ENCODE results near the gene CPNE2. TPM values are rescaled to one million over a fixed set of nuclear protein-coding genes. Genes with fewer than 3 reads are reported as not detected.
"Not testable (repeated sequence)": the region's sequence is repeated elsewhere in the genome, so short reads cannot be mapped to it uniquely, and the experiment has no call there.

CPNE2 gene
- total and polyA plus RNA-seq, 4 donors: 38.1 to 76.3 (median 52.2) TPM

DNA sequence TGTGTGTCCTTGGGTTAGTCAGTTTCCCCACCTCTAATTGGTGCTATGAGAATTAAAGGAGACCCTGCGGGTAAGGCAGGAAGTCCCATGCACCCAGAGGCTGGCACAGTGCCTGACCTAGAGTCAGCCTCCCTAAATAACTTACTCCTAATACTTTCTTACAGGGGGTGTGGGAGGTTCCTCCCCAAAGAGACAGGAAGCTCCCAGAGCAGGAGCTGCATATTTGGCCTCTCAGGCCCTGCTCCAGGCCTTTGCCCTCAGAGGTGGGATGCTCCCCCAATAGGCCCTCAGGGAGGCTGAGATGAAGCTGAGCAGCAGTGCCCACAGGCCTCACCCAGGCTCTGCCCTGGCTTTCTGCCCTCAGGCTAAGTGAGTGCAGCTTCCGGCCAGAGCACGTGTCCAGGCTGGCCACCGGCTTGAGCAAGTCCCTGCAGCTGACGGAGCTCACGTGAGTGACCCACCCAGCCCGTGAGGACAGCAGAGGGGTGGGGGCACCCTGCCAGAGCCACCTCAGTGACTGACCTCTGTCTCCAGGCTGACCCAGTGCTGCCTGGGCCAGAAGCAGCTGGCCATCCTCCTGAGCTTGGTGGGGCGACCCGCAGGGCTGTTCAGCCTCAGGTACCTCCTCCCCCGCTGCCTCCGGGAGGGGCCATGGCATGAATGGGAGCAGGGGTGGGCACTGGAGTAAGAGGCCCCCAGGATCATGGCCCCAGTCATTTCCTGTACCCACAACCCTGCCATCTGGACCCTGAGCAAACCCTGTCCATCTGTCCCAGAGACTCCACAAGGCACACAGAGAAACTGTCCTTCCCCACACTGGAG is 31.1 kb upstream of the CPNE2 start:
- H3K9me3 ChIP-seq (ENCODE audit: control insufficient read depth in 4 of 4, insufficient read depth in 3 of 4, low read length in 3 of 4): no peaks in the 10 kb centered on the region
- ATAC-seq (ENCODE audit: insufficient read depth, low FRiP score) (peak; percentile 82), DNase-seq (peak; percentile 22 to 61 (median 32))
- TF ChIP-seq, protein P1, sequence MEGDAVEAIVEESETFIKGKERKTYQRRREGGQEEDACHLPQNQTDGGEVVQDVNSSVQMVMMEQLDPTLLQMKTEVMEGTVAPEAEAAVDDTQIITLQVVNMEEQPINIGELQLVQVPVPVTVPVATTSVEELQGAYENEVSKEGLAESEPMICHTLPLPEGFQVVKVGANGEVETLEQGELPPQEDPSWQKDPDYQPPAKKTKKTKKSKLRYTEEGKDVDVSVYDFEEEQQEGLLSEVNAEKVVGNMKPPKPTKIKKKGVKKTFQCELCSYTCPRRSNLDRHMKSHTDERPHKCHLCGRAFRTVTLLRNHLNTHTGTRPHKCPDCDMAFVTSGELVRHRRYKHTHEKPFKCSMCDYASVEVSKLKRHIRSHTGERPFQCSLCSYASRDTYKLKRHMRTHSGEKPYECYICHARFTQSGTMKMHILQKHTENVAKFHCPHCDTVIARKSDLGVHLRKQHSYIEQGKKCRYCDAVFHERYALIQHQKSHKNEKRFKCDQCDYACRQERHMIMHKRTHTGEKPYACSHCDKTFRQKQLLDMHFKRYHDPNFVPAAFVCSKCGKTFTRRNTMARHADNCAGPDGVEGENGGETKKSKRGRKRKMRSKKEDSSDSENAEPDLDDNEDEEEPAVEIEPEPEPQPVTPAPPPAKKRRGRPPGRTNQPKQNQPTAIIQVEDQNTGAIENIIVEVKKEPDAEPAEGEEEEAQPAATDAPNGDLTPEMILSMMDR (IDR thresholded peaks at IDR 0.05; ENCODE audit: control extremely low read depth, extremely low read depth): no peak
- 47 to 74% methylated on average over 11 of the region's 11 CpGs for WGBS, 2 donors
- no peak overlapping the region for H3K9ac ChIP-seq (ENCODE audit: insufficient read depth in 1 of 2, low read length in 2 of 2)
- no peaks in the 10 kb centered on the region for H3K27me3 ChIP-seq (ENCODE audit: control insufficient read depth in 3 of 3, insufficient read depth in 3 of 3, low read length in 2 of 3)
- H3K36me3 ChIP-seq (ENCODE audit: control insufficient read depth in 4 of 4, insufficient read depth in 4 of 4, low read length in 4 of 4): peaks cover 0 to 16% (median 1%) of the 10 kb centered on the region in 4 donors
- H3K4me1 ChIP-seq (ENCODE audit: control insufficient read depth in 5 of 5, insufficient read depth in 5 of 5, low read length in 5 of 5): peaks cover 0 to 13% (median 3%) of the 10 kb centered on the region in 5 donors
- H3K27ac ChIP-seq (ENCODE audit: low read depth in 1 of 2, low read length in 1 of 2): peak overlapping the region; percentile 78 to 87
- H3K4me3 ChIP-seq: no peak overlapping the region

GRCh38 chr16:57062329-57062728 is 30.1 kb upstream of the CPNE2 start:
- H3K4me1 ChIP-seq (ENCODE audit: control insufficient read depth in 5 of 5, insufficient read depth in 5 of 5, low read length in 5 of 5): peaks cover 0 to 13% (median 3%) of the 10 kb centered on the region in 5 donors
- H3K9me3 ChIP-seq (ENCODE audit: control insufficient read depth in 4 of 4, insufficient read depth in 3 of 4, low read length in 3 of 4): no peaks in the 10 kb centered on the region
- WGBS, 2 donors: 64 to 73% methylated on average over 8 of the region's 8 CpGs
- H3K9ac ChIP-seq (ENCODE audit: insufficient read depth in 1 of 2, low read length in 2 of 2): no peak overlapping the region
- TF ChIP-seq, protein P1 (IDR thresholded peaks at IDR 0.05; ENCODE audit: control extremely low read depth, extremely low read depth): no peak
- H3K36me3 ChIP-seq (ENCODE audit: control insufficient read depth in 4 of 4, insufficient read depth in 4 of 4, low read length in 4 of 4): peaks cover 0 to 16% (median 1%) of the 10 kb centered on the region in 4 donors
- H3K4me3 ChIP-seq: no peak overlapping the region
- peak overlapping the region in 1 of 2 donors; percentile 63 for H3K27ac ChIP-seq (ENCODE audit: low read depth in 1 of 2, low read length in 1 of 2)
- no peak for ATAC-seq (ENCODE audit: insufficient read depth, low FRiP score)
- peak in 2 of 3 donors; percentile 39 to 43 for DNase-seq
- H3K27me3 ChIP-seq (ENCODE audit: control insufficient read depth in 3 of 3, insufficient read depth in 3 of 3, low read length in 2 of 3): no peaks in the 10 kb centered on the region

DNA sequence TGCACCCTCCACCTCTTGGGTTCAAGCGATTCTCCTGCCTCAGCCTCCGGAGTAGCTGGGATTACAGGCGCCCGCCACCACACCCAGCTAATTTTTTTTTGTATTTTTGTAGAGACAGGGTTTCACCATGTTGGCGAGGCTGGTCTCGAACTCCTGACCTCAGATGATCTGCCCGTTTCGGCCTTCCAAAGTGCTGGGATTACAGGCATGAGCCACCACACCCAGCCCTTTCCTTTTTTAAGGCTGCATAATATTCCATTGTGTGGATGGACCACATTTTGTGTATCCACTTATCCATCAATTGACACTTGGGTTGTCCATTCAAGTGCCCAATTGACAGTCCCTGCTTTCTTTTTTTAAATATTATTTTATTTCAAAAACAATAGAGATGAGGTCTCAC is 29.2 kb upstream of the CPNE2 start:
- ATAC-seq (ENCODE audit: insufficient read depth, low FRiP score); H3K9me3 ChIP-seq (ENCODE audit: control insufficient read depth in 4 of 4, insufficient read depth in 3 of 4, low read length in 3 of 4); H3K27me3 ChIP-seq (ENCODE audit: control insufficient read depth in 3 of 3, insufficient read depth in 3 of 3, low read length in 2 of 3); H3K27ac ChIP-seq (ENCODE audit: low read depth in 1 of 2, low read length in 1 of 2); DNase-seq; H3K4me3 ChIP-seq; H3K9ac ChIP-seq (ENCODE audit: insufficient read depth in 1 of 2, low read length in 2 of 2): not testable (repeated sequence)
- H3K4me1 ChIP-seq (ENCODE audit: control insufficient read depth in 5 of 5, insufficient read depth in 5 of 5, low read length in 5 of 5): peaks cover 0 to 13% (median 3%) of the 10 kb centered on the region in 5 donors
- H3K36me3 ChIP-seq (ENCODE audit: control insufficient read depth in 4 of 4, insufficient read depth in 4 of 4, low read length in 4 of 4): peaks cover 0 to 20% (median 1%) of the 10 kb centered on the region in 4 donors
- 93 to 96% methylated on average over 8 of the region's 8 CpGs for WGBS, 2 donors

DNA sequence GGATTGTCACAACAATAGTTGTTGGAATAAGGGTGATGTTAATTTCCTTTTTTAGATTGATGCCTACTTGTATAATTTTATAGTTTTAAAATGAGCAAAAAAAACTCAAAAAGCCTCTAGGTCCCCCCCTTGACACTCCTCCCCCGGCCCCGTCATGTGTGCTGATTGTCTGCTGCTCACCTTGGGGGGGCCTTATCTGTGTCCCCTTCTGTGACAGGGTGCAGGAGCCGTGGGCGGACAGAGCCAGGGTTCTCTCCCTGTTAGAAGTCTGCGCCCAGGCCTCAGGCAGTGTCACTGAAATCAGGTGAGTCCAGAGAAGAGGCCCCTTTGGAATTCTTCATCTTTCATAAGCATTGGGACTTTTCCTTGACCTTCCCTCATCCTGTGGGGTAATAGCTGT is 27.4 kb upstream of the CPNE2 start:
- Histone ChIP-seq H3K9me3 (ENCODE audit: control insufficient read depth in 4 of 4, insufficient read depth in 3 of 4, low read length in 3 of 4) (no peaks in the 10 kb centered on the region), H3K9ac (ENCODE audit: insufficient read depth in 1 of 2, low read length in 2 of 2) (no peak overlapping the region), H3K4me1 (ENCODE audit: control insufficient read depth in 5 of 5, insufficient read depth in 5 of 5, low read length in 5 of 5) (peaks cover 0 to 13% (median 3%) of the 10 kb centered on the region in 5 donors), H3K27ac (ENCODE audit: low read depth in 1 of 2, low read length in 1 of 2) (no peak overlapping the region), H3K4me3 (no peak overlapping the region), H3K36me3 (ENCODE audit: control insufficient read depth in 4 of 4, insufficient read depth in 4 of 4, low read length in 4 of 4) (peaks cover 0 to 7% (median 1%) of the 10 kb centered on the region in 4 donors), H3K27me3 (ENCODE audit: control insufficient read depth in 3 of 3, insufficient read depth in 3 of 3, low read length in 2 of 3) (no peaks in the 10 kb centered on the region)
- TF ChIP-seq, protein P1 (IDR thresholded peaks at IDR 0.05; ENCODE audit: control extremely low read depth, extremely low read depth): no peak
- ATAC-seq (ENCODE audit: insufficient read depth, low FRiP score) (no peak), DNase-seq (no peak)
- WGBS, 2 donors: 93% methylated on average over 5 of the region's 5 CpGs
